Erythroblast (primary cell): ENCODE data around the gene IFITM2.
"Not testable (repeated sequence)": the region's sequence is repeated elsewhere in the genome, so short reads cannot be mapped to it uniquely, and the experiment has no call there.

Experiments
- GATA1 ChIP-seq: IDR thresholded peaks from 2 replicates; pipeline ENCODE4 v1.6.1; 2011; ENCODE audit warnings: low read depth, mild to moderate bottlenecking, control low read depth, low read length, moderate library complexity
- POLR2A ChIP-seq: IDR thresholded peaks from 2 replicates; pipeline ENCODE4 v1.6.1; 2011; ENCODE audit warnings: mild to moderate bottlenecking, low read length

GRCh38 chr11:318405-319120, 10.9 kb downstream of the IFITM2 start:
- not testable (repeated sequence) for TF ChIP-seq POLR2A, GATA1
